Activated CD4-positive, alpha-beta T cell treated with anti-CD3 and anti-CD28 coated beads, Interleukin-2, Interleukin-4, amounts not matched to agents 100 ng/mL and 50 ng/mL, durations not matched to agents 16 hours and 8 hours (primary cell): ENCODE results near the gene C5AR1.
"Not testable (repeated sequence)": the region's sequence is repeated elsewhere in the genome, so short reads cannot be mapped to it uniquely, and the experiment has no call there.

Source experiments
- DNase-seq: peaks from one replicate; pipeline ENCODE4 v3.0.0-alpha.2; 2020; ENCODE audit warnings: low spot score

C5AR1 gene

GRCh38 chr19:47309608-47310007, at the start of gene C5AR1:
Gene C5AR1, plus strand, starts transcription at chr19:47309861. Its CDS starts 35 bp downstream, at chr19:47309896.
- no peak for DNase-seq

DNA sequence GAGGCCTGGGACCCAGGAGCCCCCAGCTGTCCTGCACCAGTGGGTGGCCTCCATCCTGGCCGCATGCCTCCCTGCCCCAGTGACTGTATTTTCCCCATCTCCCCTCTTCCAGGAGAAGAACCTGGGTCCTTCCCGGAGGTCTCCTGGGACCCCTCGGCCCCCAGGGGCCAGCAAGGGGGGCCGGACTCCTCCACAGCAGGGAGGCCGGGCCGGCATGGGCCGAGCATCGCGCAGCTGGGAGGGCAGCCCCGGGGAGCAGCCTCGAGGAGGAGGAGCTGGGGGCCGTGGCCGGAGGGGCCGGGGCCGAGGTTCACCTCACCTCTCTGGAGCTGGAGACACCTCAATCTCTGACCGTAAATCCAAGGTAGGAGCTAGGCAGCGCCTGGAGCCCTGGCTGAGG, 49.2 kb upstream of the C5AR1 start:
- no peak for DNase-seq

- not testable (repeated sequence) for DNase-seq
Observed at GRCh38 chr19:47261946-47262793, 47.5 kb upstream of the C5AR1 start.

DNA sequence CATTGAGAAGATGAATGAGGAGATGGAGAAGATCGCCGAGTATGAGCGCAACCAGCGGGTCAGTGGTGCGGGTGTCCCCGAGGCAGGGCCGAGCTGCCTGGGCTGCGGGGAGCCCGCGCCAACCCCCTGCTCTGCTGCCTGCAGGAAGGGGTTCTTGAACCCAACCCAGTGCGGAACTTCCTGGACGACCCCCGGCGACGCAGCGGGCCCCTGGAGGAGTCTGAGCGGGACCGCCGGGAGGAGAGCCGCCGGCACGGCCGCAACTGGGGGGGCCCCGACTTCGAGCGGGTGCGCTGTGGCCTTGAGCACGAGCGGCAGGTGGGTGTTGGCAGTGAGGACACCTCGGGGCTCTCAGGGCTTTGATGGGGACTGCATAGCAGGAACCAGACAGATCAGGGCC, 45.0 kb upstream of the C5AR1 start:
- no peak for DNase-seq

DNA sequence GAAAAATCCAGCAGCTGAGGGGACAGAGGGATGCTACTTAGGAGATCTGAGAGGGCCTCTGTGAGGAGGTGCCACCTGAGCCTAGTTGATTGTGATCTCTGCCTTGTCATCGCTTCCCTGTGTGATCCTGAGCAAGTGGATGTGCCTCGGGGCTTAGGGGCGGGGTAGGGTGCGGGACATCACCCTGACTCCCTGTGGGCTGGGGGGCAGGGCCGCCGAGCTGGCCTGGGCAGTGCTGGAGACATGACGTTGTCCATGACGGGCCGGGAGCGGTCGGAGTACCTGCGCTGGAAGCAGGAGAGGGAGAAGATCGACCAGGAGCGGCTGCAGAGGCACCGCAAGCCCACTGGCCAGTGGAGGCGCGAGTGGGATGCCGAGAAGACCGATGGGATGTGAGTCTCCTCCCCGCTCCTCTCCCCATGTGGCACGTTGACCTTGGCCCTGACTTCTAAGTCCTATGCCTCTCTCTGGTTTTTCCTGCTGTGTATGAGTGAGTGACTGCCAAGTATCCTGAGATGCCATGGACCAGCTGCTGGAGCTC, 43.2 kb upstream of the C5AR1 start:
- DNase-seq: no peak

DNA sequence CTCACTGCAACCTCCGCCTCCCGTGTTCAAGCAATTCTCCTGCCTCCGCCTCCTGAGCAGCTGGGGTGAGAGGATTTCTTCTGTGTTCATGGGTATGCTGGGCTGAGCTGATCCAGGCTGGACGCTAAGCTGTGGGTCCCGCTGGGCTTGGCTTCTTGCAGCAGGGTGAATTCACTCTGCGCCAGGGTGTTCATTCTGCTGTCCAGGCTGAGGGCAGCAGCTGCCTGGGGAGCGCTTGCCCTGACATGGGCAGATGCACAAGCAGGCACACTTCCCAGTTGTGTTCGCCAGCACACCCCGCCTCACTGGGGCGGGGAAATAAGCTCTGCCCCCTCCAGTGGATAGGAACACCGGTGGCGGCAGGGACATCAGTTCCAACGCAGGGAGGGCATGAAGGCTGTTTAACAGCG, 42.3 kb upstream of the C5AR1 start:
- DNase-seq: no peak

- no peak for DNase-seq
Observed at GRCh38 chr19:47268028-47268427, 41.6 kb upstream of the C5AR1 start.

GRCh38 chr19:47269596-47269995, 40.1 kb upstream of the C5AR1 start:
- DNase-seq: no peak

DNA sequence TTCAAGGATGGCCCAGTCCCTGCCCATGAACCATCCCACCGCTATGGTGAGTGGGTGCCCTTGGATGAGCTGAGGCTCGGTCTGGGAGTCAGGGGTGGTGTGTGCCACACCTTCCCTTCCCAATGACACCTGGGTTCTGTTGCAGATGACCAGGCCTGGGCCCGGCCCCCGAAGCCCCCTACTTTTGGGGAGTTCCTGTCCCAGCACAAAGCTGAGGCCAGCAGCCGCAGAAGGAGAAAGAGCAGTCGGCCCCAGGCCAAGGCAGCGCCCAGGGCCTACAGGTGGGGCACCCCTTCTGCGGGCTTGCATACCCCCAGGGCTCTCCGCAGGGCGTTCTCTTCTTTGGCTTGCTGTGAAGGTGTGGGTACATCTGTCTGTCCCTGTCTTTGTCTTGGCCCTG, 39.3 kb upstream of the C5AR1 start:
- DNase-seq: no peak

DNA sequence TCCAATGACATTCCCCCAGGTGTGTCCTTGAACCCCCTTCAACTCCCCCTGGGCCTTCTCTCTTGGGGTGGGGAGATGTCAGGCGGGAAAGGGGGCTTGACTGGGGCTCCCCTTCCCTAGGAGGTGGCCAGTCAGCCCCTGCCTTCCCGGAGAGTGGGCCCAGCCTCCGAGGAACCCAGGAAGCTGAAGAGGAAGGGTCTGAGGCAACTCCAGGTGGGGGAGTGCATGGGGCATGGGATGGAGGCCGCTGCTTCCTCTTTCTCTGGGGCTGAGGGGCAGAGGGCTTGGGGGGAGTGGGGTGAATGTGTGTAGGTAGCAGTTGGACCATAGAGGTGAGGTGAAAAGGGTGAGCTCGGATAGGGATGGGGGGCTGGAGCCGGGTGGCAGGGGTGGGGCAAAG, 37.7 kb upstream of the C5AR1 start:
- DNase-seq: no peak

- DNase-seq: no peak
Observed at GRCh38 chr19:47272448-47273312, 37.0 kb upstream of the C5AR1 start.

DNA sequence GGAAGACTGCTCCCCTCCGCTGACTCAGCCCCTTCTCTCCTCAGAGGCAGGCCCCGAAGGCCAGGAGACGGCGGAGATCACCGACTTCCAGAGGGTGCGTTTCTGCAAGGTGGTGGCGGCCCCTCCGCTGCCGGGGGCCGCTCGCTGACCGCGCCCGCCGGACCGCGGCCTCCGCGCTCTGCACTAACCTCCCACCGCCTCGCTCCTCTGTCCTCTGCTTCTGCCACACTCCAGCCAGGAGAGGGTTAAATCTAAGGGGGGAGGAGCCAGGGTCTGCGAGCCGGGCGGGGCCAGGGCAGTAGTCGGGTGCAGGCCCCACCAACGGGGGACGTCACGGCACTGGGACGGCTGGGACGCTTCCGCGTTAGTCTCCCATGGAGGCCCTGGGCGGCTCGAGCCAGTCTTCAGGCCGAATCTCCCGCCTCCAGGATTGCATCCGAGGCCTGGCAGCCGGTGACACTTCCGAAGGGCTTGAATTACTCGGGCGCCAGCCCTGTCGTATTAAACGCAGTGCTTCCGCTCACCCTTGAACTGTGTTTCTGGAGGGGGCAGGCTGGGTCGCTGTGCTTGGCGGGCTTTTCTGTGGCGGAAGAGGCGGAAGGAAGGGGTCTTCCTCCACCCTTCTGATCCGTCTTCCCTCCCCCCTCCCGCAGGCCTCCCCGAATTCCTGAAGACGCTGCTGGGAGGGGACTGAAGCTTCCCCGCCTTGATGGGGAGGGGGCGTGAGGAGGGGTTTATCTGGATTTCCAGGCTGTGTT, 36.2 kb upstream of the C5AR1 start:
- peak; percentile 89 for DNase-seq

DNA sequence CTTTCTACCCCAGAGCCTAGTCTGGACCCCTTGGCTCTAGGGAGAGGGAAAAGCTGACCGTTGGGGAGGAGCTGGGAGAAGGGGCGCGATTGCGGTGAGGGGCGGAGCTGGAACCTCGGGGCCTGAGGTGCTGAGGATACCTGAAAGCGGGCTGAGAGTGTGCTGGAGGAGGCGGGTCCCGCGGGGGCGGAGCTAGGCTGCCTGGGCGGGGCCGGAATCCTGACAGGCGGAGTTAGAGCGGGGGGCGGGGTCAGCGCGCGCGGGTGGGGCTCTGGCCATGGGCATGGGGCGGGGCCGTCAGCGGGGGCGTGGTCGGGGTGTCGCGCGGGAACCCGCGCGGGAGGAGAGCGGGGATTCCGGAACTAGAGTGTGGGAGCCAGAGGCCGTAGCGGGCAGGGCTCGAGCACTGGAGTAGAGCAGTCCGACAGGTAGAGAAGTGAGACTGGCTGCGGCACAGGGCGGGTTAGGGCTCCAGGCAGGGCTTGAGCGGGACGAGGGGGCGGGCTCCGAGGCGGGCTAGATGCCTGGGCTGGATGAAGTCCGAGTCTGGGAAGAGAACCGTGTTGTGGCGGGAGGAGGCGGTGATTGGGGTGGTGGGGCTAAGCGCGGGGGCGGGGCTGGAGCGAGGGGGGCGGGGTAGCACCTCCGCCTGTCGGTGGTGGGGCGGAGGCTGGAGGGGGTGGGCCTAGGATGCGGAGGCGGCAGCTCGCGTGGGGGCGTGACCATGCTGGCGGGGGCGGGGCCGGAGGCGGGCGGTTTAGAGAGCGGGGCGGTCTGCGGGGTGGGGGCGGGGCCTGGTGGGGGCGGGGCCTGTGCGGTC, 35.4 kb upstream of the C5AR1 start, which contains the start of gene INAFM1:
TSS of gene INAFM1 (plus strand) at position 815 of the 820 bp plus-strand sequence. CDS start 35 bp downstream, outside the sequence.
- peak; percentile 99 for DNase-seq

DNA sequence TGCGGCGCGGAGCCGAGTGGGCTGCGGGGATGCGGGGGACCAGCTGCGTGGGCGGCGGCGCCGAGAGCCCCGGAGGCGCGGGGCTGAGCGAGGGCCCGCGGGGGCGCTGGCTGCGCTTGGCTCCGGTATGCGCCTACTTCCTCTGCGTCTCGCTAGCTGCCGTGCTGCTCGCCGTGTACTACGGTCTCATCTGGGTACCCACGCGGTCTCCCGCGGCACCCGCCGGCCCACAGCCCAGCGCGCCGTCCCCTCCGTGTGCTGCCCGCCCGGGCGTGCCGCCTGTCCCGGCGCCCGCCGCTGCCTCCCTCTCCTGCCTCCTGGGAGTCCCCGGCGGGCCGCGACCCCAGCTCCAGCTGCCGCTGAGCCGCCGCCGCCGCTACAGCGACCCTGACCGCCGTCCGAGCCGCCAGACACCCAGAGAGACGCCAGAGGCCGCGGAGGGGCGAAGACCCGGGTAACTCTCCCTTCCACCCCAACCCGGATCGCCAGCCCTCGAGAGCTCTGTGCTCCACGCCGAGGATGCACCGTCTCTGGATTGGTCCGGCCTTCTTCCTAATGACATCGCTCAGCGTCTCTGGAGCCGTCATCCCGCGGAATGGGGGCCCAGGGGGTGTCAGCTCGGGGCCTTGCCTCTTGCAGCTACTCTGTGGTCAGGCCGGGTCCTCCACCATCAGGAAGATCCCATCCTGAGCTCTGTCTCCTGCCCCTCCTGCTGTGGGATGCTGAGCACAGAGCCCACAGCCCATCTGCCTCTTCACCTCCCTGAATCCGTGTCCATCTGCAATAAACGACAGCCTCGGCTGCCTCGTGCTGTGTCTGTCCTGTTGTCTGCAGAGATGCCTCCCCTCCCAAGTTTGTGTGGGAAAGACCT, 34.5 kb upstream of the C5AR1 start:
- DNase-seq: no peak

GRCh38 chr19:47275791-47276461, 33.7 kb upstream of the C5AR1 start:
- DNase-seq: no peak

DNA sequence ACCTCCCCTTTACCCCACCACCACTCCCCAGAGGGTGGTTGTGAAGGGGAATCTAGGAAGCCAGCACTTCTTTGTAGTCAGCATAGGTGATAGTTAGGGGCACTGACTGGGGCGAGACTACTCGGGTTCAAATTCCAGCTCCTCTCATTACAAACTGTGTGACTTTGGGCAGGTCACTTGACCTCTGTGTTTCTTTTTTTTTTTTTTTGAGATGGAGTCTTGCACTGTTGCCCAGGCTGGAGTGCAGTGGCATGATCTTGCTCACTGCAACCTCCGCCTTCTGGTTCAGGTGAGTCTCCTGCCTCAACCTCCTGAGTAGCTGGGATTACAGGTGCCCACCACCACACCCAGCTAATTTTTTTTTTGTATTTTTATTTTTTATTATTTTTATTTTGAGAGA, 33.1 kb upstream of the C5AR1 start:
- DNase-seq: not testable (repeated sequence)

- peak; percentile 66 for DNase-seq
Observed at GRCh38 chr19:47280183-47280797, 29.4 kb upstream of the C5AR1 start.

DNA sequence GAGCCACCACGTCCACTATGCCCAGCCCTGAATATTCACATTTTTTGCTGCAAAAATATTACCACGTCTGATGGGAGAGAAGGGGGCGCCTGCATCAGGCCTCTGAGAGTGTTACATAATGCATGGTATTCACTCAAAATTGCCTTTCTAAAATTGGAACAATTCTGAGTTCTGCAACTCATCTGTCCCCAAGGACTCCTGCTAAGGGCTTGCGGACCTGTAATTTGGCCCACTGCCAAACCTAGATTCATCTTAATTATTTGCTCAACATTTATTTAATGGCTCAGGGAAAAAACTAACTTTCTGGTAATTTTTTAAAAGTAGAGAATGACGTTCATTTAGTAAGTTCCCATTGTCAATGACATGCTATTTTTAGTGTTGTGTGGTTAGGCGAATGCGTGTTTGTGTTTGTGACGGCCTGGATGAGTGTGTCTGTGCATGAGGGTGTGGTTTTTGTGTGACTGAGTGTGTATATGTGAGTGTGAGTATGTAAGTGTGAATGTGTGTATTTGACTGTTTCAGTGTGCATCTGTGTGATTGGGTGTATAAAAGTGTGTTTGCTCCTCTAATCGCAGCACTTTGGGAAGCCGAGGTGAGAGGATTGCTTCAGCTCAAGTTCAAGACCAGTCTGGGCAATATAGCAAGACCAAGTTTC, 26.1 kb upstream of the C5AR1 start:
- no peak for DNase-seq
